HG02970 (cell line): ENCODE results near the gene ZNF322.

Experiments
- ATAC-seq: cut with Tn5 transposase; IDR thresholded peaks from one replicate; pipeline ENCODE4 v1.9.1; 2021; ENCODE audit warnings: mild to moderate bottlenecking, moderate library complexity, moderate number of reproducible peaks; ENCODE audit not compliant: unreplicated experiment, low FRiP score

The ZNF322 gene

DNA sequence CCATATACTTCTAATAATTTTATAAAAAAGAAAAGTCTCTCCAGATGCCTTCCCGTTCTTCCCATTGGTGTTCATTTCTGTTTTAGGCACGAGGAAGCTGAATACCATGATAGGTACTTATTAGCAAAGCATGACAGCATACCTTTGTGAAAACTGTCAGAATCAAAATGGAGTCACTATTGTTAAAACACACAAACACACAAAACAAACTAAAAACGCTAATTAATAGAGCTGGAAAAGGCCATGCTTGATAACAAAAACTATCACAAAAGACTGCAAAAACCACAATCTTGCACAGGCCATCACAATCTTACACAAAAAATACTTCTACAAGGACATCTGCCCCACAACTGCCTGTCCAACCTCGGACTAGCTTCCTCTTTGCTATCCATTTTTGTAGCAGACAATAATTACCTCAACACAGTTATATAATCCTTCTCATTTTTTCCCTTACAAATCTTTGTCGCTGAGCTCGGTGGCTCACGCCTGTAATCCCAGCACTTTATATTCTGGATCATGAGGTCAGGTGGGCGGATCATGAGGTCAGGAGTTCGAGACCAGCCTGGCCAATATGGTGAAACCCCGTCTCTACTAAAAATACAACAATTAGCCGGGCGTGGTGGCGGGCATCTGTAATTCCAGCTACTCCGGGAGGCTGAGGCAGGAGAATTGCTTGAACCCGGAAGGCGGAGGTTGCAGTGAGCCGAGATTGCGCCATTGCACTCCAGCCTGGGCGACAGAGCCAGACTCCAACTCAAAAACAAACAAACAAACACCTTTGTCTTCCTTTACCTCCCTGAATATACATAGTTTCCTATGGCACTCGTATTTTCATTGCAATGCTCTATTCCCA is 66.0 kb downstream of the ZNF322 start:
- no peak for ATAC-seq

DNA sequence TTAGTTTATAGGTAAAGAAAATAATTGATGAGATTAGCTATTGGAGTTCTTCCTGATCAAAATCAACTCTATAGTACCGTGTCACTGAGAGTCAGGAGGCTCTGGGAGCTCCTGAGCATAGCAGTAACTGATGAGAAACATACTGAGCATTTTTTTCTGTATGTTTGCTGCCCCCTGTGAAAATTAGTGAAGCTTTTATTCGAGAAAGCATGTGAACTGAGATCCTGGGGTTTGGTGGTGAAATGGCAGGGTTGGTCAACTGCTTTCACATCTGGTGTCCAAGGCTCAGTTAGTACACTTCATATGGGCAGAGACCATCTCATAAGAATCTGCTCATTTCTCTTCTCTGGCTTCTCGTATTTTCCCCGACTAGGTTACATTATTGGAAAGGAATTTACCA is 66.9 kb downstream of the ZNF322 start:
- no peak for ATAC-seq

DNA sequence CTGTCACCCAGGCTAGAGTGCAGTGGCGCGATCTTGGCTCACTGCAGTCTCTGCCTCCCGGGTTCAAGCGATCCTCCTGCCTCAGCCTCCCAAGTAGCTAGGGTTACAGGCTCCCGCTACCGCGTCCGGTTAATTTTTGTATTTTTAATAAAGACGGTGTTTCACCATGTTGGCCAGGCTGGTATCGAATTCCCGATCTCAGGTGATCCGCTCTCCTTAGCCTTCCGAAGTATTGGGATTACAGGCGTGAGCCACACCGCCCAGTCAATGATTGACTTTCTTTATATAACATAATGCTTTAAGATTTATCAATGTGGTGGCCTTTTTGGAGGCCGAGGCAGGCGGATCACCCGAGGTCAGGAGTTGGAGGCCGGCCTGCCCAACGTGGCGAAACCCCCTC is 70.6 kb downstream of the ZNF322 start:
- no peak for ATAC-seq
